Measurements from ENCODE around the gene OPN1MW.
"Not testable (repeated sequence)": the region's sequence is repeated elsewhere in the genome, so short reads cannot be mapped to it uniquely, and the experiment has no call there.

DNA sequence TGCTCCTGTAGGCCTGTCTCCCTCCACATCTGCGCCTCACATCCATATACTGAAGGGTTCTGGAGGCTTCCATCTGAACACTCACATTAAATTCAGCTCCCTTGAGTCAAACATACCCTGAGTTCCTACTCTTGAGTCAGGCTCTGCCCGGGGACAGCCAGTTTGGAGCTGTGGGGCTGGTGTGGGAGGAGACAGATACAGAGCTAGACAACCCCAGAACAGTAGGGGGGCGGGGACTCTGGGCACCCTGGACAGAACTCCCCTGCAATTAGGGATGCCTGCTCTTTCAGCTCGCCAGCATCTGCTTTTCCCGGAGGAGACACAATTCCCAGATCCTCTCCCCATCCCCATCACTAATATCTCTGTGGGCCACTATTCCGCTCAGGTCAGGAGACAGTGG, 42.9 kb downstream of the OPN1MW start:
- TF ChIP-seq, protein P1, sequence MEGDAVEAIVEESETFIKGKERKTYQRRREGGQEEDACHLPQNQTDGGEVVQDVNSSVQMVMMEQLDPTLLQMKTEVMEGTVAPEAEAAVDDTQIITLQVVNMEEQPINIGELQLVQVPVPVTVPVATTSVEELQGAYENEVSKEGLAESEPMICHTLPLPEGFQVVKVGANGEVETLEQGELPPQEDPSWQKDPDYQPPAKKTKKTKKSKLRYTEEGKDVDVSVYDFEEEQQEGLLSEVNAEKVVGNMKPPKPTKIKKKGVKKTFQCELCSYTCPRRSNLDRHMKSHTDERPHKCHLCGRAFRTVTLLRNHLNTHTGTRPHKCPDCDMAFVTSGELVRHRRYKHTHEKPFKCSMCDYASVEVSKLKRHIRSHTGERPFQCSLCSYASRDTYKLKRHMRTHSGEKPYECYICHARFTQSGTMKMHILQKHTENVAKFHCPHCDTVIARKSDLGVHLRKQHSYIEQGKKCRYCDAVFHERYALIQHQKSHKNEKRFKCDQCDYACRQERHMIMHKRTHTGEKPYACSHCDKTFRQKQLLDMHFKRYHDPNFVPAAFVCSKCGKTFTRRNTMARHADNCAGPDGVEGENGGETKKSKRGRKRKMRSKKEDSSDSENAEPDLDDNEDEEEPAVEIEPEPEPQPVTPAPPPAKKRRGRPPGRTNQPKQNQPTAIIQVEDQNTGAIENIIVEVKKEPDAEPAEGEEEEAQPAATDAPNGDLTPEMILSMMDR (IDR thresholded peaks at IDR 0.05), result not testable (repeated sequence)
- not testable (repeated sequence) for TF ChIP-seq POLR2A (IDR thresholded peaks at IDR 0.05)

Measured in body of pancreas (tissue), 4 donors.